Endothelial cell of coronary artery (primary cell): Measurements from ENCODE around the gene TMPRSS13. TPM values are rescaled to one million over a fixed set of nuclear protein-coding genes. Genes with fewer than 3 reads are reported as not detected.

ENCODE experiments used
- total RNA-seq: library from RNA; depleted of rRNA; stranded (reverse); fragments of >200 nt; gene quantifications from 2 replicates; pipeline ENCODE4 v1.2.3, GENCODE V29; 2014

TMPRSS13 gene
- total RNA-seq: not detected in 2 replicates

DNA sequence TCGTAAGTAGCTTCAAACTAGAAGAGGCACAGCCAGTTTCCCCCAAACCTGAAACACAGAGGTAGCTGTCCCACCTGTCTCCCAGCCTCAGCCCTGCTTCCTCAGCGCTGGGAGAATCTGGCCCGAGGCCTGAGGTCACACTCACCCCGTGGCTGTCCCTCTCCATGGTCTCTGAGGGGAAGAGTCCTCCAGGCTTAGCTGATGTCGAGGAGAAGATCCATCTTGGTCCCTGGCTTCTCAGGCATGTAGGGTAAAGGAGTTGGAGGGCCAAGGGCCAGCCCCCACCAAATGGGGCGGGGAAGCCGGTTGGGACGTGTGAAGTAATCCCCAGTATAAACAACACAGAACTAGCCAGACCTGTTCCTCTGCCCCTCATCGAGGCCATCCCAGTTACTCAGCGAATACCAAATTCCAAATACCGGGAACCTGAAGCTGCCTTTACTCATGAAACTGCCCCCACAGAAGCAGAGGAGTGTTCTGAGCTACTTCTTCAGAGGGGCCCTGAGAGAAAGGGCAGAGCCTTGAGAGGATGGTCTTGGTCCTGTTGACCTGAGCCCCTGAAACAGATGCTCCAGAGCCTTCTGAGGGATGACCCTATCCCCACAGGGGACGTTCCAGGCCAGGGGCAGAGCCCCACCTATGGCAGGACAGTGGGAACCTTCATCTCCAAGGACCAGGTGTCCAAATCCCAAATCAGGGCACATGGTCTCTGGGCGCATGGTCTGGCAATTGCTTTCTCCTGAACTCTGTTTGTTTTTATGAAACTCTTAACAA lies at the start of gene TMPRSS13:
Gene TMPRSS13, minus strand, starts transcription at position 261 of the 774 bp plus-strand sequence. Its CDS starts 95 bp downstream, at position 166.

DNA sequence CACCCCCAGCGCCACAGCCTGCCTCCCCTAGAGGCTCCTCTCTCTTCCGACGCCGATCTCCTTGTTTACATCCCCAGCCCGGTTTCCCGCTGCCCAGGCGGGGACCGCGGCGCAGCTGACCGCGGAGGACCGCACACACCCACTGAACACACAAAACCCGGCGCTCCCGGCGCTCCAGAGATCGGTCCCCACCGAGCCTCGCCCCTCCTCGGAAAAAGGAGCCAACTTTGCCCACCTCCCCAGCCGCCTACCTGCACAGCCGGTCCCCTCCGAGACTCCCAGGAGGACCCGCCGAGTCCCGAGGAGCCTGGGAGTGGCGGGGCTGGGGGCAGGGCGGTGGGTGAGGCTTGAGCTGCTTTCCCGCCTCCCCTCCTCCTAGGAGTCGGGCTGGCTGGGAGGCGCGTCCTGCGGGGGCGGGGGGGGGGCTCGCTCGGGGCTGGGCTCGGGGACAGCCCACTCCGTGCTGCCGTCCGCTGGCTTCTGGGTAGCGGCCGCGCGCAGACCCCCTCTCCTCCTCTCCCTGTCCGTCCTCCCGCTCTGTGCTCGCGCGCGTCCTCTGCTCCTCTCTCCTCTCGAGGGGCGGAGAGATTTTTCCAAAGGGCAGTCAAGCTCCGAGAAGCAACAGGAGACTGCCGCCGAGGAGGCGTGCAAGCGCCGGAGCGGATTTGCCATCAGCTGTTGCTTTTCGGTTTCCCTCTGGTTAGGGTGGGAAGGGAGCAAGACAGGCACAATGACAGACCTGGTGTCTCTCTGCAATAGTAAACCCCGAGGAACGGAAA lies 52.7 kb downstream of the TMPRSS13 start, which contains the start of gene FXYD6:
Gene FXYD6, minus strand, starts transcription at position 318 of the 779 bp plus-strand sequence. CDS start 33,882 bp downstream, outside the sequence.

Other genes with a start within 250 kb of the TMPRSS13 start
- gene DSCAML1, start 132.2 kb downstream of the TMPRSS13 start, total RNA-seq: not detected in 2 replicates
- 0.47 and 0.81 TPM in 2 replicates for gene FXYD2, start 104.7 kb downstream of the TMPRSS13 start, total RNA-seq
- 0.28 TPM in 1 of 2 replicates, not detected in the other for gene FXYD6, start 52.7 kb downstream of the TMPRSS13 start, total RNA-seq
- gene IL10RA, start 57.0 kb upstream of the TMPRSS13 start, total RNA-seq: not detected in 2 replicates
- gene TMPRSS4, start 147.7 kb upstream of the TMPRSS13 start, total RNA-seq: not detected in 2 replicates
- gene SMIM35, start 157.6 kb upstream of the TMPRSS13 start, total RNA-seq: not detected in 2 replicates
- gene SCN4B, start 223.4 kb upstream of the TMPRSS13 start, total RNA-seq: 0.09 TPM in 2 replicates
- not detected in 2 replicates for gene SCN2B, start 247.2 kb upstream of the TMPRSS13 start, total RNA-seq